Measurements from ENCODE around the gene GDI2. TPM values are rescaled to one million over a fixed set of nuclear protein-coding genes. Genes with fewer than 3 reads are reported as not detected.
"Not testable (repeated sequence)": the region's sequence is repeated elsewhere in the genome, so short reads cannot be mapped to it uniquely, and the experiment has no call there.

Gene GDI2
- total RNA-seq, 1 donor from 2014 or later, result 93.2 TPM

DNA sequence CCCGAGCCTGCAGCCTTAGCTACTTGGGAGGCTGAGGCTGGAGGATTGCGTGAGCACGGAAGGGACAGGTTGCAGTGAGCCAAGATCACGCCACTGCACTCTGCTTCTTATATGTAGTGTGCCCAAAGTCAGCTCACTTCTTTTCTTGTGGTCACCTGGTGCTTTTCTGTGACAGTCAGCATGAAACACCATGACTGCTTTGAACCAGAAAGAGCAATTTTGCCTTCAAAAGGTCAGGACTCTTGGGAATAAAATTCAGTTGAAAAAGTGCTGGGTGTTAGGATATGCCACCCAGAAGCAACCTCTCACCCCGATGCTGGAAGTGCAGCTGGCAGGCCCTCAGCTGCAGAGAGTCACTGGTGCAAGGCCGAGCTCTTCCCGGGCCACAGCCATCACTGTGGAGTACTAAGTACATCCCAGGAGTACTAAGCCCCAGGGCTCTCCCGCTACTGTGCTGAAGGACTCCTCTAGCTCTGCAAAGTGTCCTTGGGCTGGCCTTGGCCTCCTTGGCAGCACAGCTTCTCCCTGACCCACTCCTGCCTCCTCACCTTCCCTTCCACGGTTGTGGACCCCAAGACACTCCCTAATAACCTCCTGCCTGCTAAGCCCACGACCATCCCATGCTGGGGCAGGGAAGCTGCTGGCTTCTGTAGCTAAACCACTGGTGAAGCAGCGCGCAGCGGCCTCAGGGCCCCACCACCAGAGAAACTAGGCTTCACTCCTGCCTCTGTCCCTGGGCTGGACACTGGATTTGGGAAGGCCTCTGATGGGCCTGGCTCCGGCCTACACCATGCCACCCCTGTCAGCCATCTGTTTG is 17.6 kb upstream of the GDI2 start:
- Histone ChIP-seq H3K9me3 (replicated peaks) (no peaks in the 10 kb centered on the region), H3K4me1 (peaks cover 6% of the 10 kb centered on the region), H3K36me3 (no peaks in the 10 kb centered on the region), H3K27ac (replicated peaks) (no peak overlapping the region), H3K27me3 (ENCODE audit: low read depth) (no peaks in the 10 kb centered on the region), H3K4me3 (no peak overlapping the region)
- DNase-seq, result no peak
- TF ChIP-seq, protein P1, sequence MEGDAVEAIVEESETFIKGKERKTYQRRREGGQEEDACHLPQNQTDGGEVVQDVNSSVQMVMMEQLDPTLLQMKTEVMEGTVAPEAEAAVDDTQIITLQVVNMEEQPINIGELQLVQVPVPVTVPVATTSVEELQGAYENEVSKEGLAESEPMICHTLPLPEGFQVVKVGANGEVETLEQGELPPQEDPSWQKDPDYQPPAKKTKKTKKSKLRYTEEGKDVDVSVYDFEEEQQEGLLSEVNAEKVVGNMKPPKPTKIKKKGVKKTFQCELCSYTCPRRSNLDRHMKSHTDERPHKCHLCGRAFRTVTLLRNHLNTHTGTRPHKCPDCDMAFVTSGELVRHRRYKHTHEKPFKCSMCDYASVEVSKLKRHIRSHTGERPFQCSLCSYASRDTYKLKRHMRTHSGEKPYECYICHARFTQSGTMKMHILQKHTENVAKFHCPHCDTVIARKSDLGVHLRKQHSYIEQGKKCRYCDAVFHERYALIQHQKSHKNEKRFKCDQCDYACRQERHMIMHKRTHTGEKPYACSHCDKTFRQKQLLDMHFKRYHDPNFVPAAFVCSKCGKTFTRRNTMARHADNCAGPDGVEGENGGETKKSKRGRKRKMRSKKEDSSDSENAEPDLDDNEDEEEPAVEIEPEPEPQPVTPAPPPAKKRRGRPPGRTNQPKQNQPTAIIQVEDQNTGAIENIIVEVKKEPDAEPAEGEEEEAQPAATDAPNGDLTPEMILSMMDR (IDR thresholded peaks at IDR 0.05; ENCODE audit: borderline replicate concordance), result no peak
- intact Hi-C loops (cut with micrococcal nuclease), result no loop called here

DNA sequence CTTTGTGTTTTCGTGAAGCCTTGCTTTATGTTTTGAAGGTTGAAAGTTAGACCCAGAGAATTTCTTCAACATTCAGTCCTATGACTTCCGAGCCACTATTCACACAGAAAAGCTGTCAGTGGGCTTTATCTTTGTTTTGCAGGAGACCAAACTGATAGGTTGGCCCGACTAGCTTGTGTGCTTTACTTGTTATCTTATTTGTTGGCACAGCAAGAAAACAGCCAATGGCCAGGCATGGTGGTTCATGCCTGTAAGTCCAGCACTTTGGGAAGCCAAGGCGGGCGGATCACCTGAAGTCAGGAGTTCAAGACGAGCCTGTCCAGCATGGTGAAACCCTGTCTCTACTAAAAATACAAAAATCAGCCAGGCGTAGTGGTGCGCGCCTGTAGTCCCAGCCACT is 16.0 kb upstream of the GDI2 start:
- Histone ChIP-seq H3K4me3 (no peak overlapping the region), H3K36me3 (no peaks in the 10 kb centered on the region), H3K4me1 (peaks cover 5% of the 10 kb centered on the region), H3K27ac (replicated peaks) (no peak overlapping the region), H3K9me3 (replicated peaks) (no peaks in the 10 kb centered on the region), H3K27me3 (ENCODE audit: low read depth) (no peaks in the 10 kb centered on the region)
- no peak for DNase-seq
- TF ChIP-seq, protein P1 (IDR thresholded peaks at IDR 0.05; ENCODE audit: borderline replicate concordance), result no peak
- intact Hi-C loops (cut with micrococcal nuclease), result no loop called here

DNA sequence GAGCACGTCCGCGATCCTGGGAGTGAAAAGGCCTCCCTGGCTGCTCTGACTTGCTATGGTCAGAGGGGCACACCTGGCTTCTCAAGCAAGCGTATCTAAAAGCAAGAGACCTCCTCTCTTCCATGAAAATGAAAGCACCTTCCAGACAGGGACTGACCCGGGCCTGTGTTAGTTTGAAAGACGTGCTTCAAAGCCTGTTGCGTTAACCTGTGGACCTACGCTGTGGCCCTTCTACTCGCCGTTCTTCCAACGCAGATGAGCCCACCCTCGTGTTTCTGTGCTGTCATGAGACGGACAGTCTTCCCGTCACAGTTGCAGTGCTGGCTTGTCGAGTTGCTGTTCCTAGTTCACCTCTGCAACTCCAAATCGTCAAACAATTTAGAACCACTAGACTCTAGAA is 15.5 kb upstream of the GDI2 start:
- no peaks in the 10 kb centered on the region for H3K9me3 ChIP-seq (replicated peaks)
- no peak for DNase-seq
- H3K36me3 ChIP-seq, result no peaks in the 10 kb centered on the region
- H3K27me3 ChIP-seq (ENCODE audit: low read depth), result no peaks in the 10 kb centered on the region
- intact Hi-C loops (cut with micrococcal nuclease), result no loop called here
- H3K4me3 ChIP-seq, result no peak overlapping the region
- TF ChIP-seq, protein P1 (IDR thresholded peaks at IDR 0.05; ENCODE audit: borderline replicate concordance), result no peak
- no peak overlapping the region for H3K27ac ChIP-seq (replicated peaks)
- no peaks in the 10 kb centered on the region for H3K4me1 ChIP-seq

DNA sequence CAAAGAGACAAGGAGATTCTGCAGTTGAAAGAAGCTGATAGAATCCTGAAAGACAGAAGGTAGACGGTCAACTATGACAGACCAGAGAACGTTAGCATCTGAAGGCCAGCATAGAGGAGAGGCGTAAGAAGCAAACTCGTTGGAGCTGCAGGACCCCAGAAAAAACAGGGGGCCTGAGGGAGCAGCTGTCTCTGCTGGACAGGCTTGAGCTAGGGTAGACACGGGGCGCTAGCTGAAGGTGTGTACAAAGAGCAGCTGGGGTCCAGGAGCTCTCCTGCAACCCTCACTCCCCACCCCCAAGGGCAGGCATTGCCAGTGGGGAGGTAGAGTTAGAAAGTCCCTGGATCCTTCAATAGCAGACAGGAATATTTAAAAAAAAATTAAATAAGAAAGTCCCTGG is 14.6 kb upstream of the GDI2 start:
- H3K4me1 ChIP-seq, result no peaks in the 10 kb centered on the region
- TF ChIP-seq, protein P1 (IDR thresholded peaks at IDR 0.05; ENCODE audit: borderline replicate concordance), result no peak
- H3K27ac ChIP-seq (replicated peaks), result no peak overlapping the region
- H3K4me3 ChIP-seq, result no peak overlapping the region
- no peaks in the 10 kb centered on the region for H3K27me3 ChIP-seq (ENCODE audit: low read depth)
- intact Hi-C loops (cut with micrococcal nuclease), result no loop called here
- H3K9me3 ChIP-seq (replicated peaks), result no peaks in the 10 kb centered on the region
- H3K36me3 ChIP-seq, result no peaks in the 10 kb centered on the region
- DNase-seq, result no peak

DNA sequence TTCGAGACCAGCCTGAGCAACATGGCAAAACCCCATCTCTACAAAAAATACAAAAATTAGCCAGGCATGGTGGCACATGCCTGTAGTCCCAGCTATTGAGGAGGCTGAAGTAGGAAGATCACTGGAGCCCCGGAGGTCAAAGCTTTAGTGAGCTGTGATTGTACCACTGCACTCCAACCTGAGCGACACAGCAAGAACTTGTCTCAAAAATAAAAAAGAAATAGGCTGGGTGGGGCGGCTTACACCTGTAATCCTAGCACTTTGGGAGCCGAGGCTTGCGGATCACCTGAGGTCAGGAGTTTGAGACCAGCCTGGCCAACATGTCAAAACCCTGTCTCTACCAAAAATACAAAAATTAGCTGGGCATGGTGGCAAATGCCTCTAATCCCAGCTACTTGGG is 13.3 kb upstream of the GDI2 start:
- DNase-seq; H3K4me3 ChIP-seq; H3K27me3 ChIP-seq (ENCODE audit: low read depth); H3K9me3 ChIP-seq (replicated peaks); intact Hi-C loops (cut with micrococcal nuclease); H3K27ac ChIP-seq (replicated peaks); H3K4me1 ChIP-seq; H3K36me3 ChIP-seq: not testable (repeated sequence)

DNA sequence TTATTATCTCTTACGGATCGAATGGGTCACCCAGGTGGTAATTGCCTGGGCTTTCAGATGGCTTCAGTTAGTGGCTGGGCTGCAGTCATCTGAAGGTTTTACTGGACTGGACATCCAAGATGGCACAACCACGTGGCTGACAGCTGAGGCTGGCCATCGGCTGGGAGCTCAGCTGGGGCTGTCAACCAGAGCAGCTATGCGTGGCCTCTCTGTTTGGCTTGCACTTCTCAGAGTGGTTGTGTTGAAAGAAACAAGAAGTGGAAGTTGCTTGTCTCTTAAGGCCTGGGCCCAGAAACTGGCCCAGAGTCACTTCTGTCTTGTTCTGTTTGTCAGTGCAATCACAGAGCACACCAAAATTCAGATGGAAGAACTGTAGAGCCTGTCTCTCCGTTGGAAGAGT is 5.7 kb upstream of the GDI2 start:
- Histone ChIP-seq H3K9me3 (replicated peaks) (no peaks in the 10 kb centered on the region), H3K27ac (replicated peaks) (no peak overlapping the region), H3K4me3 (no peak overlapping the region), H3K36me3 (no peaks in the 10 kb centered on the region), H3K4me1 (peaks cover 10% of the 10 kb centered on the region), H3K27me3 (ENCODE audit: low read depth) (no peaks in the 10 kb centered on the region)
- intact Hi-C loops (cut with micrococcal nuclease), result no loop called here
- TF ChIP-seq, protein P1 (IDR thresholded peaks at IDR 0.05; ENCODE audit: borderline replicate concordance), result no peak
- DNase-seq, result no peak
